GM21717 (cell line): ENCODE data around the gene CRIP3.

Source experiments
- ATAC-seq: cut with Tn5 transposase; IDR thresholded peaks from one replicate; pipeline ENCODE4 v1.9.1; 2021; ENCODE audit warnings: mild to moderate bottlenecking, moderate library complexity; ENCODE audit not compliant: unreplicated experiment

The CRIP3 gene

GRCh38 chr6:43258180-43258579 lies 50.4 kb downstream of the CRIP3 start:
- no peak for ATAC-seq

GRCh38 chr6:43257367-43258145 lies 51.1 kb downstream of the CRIP3 start:
- ATAC-seq = no peak

GRCh38 chr6:43256670-43257366 lies 51.8 kb downstream of the CRIP3 start:
- no peak for ATAC-seq
